Measurements from ENCODE around the gene ZBTB22. TPM values are rescaled to one million over a fixed set of nuclear protein-coding genes. Genes with fewer than 3 reads are reported as not detected.

ZBTB22 gene
- total and polyA plus RNA-seq, 4 donors = 1.6 to 7.8 (median 4.7) TPM

DNA sequence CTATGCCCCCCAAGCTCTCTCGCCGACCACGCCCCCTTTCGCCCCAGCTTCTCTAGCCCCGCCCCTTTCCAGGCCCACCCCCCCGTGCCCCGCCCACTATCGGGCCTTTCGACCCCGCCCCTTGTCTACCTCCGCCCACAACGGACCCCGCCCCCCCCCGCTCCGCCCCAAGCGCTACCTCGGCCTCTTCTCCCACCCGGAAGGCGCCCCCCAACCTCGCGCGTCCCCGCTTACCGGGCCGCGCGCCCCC is 200 bp downstream of the ZBTB22 start (continued):
- TF ChIP-seq, protein P1, sequence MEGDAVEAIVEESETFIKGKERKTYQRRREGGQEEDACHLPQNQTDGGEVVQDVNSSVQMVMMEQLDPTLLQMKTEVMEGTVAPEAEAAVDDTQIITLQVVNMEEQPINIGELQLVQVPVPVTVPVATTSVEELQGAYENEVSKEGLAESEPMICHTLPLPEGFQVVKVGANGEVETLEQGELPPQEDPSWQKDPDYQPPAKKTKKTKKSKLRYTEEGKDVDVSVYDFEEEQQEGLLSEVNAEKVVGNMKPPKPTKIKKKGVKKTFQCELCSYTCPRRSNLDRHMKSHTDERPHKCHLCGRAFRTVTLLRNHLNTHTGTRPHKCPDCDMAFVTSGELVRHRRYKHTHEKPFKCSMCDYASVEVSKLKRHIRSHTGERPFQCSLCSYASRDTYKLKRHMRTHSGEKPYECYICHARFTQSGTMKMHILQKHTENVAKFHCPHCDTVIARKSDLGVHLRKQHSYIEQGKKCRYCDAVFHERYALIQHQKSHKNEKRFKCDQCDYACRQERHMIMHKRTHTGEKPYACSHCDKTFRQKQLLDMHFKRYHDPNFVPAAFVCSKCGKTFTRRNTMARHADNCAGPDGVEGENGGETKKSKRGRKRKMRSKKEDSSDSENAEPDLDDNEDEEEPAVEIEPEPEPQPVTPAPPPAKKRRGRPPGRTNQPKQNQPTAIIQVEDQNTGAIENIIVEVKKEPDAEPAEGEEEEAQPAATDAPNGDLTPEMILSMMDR (IDR thresholded peaks at IDR 0.05; ENCODE audit: low read depth, low read length, missing input control) = no peak

DNA sequence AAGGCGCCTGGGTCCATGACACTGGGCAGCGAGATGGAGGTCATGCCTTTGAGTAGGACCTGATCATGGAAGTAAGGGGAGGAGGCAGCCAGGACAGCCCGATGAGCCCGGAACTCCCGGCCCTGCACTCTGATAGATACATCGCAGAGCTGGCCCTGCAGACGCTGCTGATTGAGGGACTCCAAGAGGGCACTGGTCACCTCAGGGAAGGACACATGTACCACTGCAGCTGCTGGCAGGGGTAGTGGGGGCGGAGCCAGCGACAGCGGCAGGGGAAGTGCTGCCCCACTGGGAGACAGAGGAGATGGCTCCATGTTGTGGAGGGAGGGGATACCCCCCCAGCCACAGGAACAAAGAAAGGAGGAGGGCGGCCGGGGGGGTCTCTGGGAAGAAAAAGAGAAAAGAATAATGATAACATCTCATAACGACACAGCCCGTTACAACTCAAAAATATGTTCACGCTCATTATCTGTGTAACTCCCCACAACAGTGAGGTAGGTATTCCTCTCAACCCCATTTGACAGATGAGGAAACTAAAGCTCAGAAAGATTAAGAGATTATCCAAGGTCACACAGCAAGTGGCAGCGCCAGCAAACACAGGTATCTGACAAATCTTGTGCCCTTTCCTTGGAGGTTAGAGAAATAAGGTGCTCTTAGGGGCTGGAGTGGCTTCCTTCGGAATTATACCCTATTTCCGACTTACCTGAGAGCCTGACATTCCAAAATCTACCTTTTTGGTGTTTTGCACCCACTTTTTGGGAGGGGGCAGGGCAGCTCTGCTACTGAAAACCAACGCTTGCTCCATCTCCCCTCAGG is 733 bp downstream of the ZBTB22 start:
- WGBS = 83% methylated on average over 19 of the region's 19 CpGs
- no peak overlapping the region for H3K27ac ChIP-seq (ENCODE audit: low read depth in 1 of 2, low read length in 2 of 2)
- peak overlapping the region in 2 of 3 donors; percentile 55 to 68 for H3K4me3 ChIP-seq (ENCODE audit: low read depth in 1 of 3, low read length in 3 of 3)
- H3K9ac ChIP-seq (ENCODE audit: low read depth in 1 of 2, low read length in 2 of 2) = no peak overlapping the region
- no peak for TF ChIP-seq FOXA1 (IDR thresholded peaks at IDR 0.05)
- TF ChIP-seq, protein P2, sequence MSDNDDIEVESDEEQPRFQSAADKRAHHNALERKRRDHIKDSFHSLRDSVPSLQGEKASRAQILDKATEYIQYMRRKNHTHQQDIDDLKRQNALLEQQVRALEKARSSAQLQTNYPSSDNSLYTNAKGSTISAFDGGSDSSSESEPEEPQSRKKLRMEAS (IDR thresholded peaks at IDR 0.05) = no peak
- TF ChIP-seq HNF4G (IDR thresholded peaks at IDR 0.05) = no peak
- no peak for TF ChIP-seq NR2F2 (IDR thresholded peaks at IDR 0.05)
- TF ChIP-seq, protein P1 (IDR thresholded peaks at IDR 0.05; ENCODE audit: low read depth, low read length, missing input control) = no peak
- no peak for TF ChIP-seq TAF1 (conservative IDR thresholded peaks at IDR 0.05)
- no peak for TF ChIP-seq GABPA (IDR thresholded peaks at IDR 0.05 in 1 of 2, conservative IDR thresholded peaks at IDR 0.05 in 1 of 2)
- TF ChIP-seq ZBTB33 (IDR thresholded peaks at IDR 0.05) = no peak
- TF ChIP-seq RXRA (IDR thresholded peaks at IDR 0.05) = no peak
- TF ChIP-seq EGR1 (IDR thresholded peaks at IDR 0.05; ENCODE audit: low read depth in 2 of 2) = no peak
- TF ChIP-seq FOXA2 (IDR thresholded peaks at IDR 0.05) = no peak
- no peak for TF ChIP-seq YY1 (IDR thresholded peaks at IDR 0.05)
- no peak for TF ChIP-seq JUND (IDR thresholded peaks at IDR 0.05)
- TF ChIP-seq REST (IDR thresholded peaks at IDR 0.05) = no peak
- TF ChIP-seq RAD21 (IDR thresholded peaks at IDR 0.05) = no peak
- TF ChIP-seq, protein P3, sequence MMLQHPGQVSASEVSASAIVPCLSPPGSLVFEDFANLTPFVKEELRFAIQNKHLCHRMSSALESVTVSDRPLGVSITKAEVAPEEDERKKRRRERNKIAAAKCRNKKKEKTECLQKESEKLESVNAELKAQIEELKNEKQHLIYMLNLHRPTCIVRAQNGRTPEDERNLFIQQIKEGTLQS (IDR thresholded peaks at IDR 0.05) = no peak
- TF ChIP-seq SP1 (IDR thresholded peaks at IDR 0.05) = no peak
- TF ChIP-seq HNF4A (conservative IDR thresholded peaks at IDR 0.05) = no peak
- DNase-seq (ENCODE audit: low spot score) = no peak
- no peaks in the 10 kb centered on the region for H3K27me3 ChIP-seq (ENCODE audit: control insufficient read depth in 4 of 4, insufficient read depth in 4 of 4, low read length in 3 of 4)
- H3K36me3 ChIP-seq (ENCODE audit: control insufficient read depth in 4 of 4, insufficient read depth in 3 of 4, low read depth in 1 of 4, low read length in 3 of 4) = peaks cover 0 to 16% (median 8%) of the 10 kb centered on the region in 4 donors
- H3K9me3 ChIP-seq (ENCODE audit: control insufficient read depth in 4 of 4, low read length in 3 of 4) = no peaks in the 10 kb centered on the region
- H3K4me1 ChIP-seq (ENCODE audit: control insufficient read depth in 4 of 4, insufficient read depth in 4 of 4, low read length in 3 of 4) = peaks cover 18 to 63% (median 52%) of the 10 kb centered on the region in 4 donors

Measured in liver (tissue), 9 donors.